T-helper 2 cell treated with Interferon-gamma antibody and Interleukin-4, amounts not matched to agents 5 μg/mL and 100 μg/mL, for 36 hours (primary cell): ENCODE results near the gene GAPT.

ENCODE experiments used
- DNase-seq: peaks from one replicate; pipeline ENCODE4 v3.0.0; 2021; ENCODE audit warnings: low spot score
- H3K27ac Mint-ChIP-seq: one replicate; pipeline ENCODE4 v1.8.0; 2021; ENCODE audit warnings: mild to moderate bottlenecking, mixed read lengths
- H3K27me3 Mint-ChIP-seq: one replicate; pipeline ENCODE4 v1.8.0; 2021; ENCODE audit warnings: low read depth, mixed read lengths
- H3K36me3 Mint-ChIP-seq: one replicate; pipeline ENCODE4 v1.8.0; 2021; ENCODE audit warnings: low read depth, mixed read lengths
- H3K4me1 Mint-ChIP-seq: one replicate; pipeline ENCODE4 v1.8.0; 2021; ENCODE audit warnings: low read depth, mixed read lengths
- H3K4me3 Mint-ChIP-seq: one replicate; pipeline ENCODE4 v1.8.0; 2022; ENCODE audit warnings: mild to moderate bottlenecking, moderate library complexity, mixed read lengths
- H3K9me3 Mint-ChIP-seq: one replicate; pipeline ENCODE4 v1.8.0; 2021; ENCODE audit warnings: mixed read lengths

GAPT gene

DNA sequence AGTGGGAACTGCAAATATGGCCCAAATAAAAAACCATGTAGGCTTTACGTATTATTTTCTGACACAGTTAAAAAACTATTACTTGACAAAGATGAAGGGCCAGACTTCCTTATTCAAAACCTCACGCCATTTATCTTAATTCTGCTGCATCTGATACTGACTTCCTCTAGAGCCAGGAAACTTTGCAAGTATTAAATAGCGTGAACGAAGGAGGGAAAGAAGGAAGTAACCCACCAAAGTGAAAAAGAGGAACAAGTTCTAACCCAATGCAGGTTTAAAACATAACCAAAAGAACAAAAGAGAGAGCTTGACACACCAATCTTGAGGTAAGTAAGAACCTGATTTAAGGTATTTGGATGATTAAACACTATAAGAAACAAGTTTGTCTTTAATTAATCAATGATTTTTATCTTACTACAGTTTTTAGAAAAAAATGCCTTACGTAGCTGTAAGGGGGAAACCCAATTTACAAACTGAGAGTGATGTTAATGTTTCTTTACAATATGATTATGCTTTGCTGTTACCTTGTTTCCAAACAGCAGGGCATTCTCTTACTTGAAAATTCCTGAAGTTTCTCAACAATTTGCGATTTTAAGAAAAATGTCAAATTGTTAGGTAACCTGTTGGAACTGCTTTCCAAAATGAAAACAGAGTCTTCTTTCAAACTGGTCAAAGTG is at the start of gene GAPT:
Gene GAPT (plus strand): TSS at position 220 of the 677 bp plus-strand sequence. CDS start 3,102 bp downstream, outside the sequence.
- H3K27ac Mint-ChIP-seq: no peak within 1 kb of the TSS

DNA sequence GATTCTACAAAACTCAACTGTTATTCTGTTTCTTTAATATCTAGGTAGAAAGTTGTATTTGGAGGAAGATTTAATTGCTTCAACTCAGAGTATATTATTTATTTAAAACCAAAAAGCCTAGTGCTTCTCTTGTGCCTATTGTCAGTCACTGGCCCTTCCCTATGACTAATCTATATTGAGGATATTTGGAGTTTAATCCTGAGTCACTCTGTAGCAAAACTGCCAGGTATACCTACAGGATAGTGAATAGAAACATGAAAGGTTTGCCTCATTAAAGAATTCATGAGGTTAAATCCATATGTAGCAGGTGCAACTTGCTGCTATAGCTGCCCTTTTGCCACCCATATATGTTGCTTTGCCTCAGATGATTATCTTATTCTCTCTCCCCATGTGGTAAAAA is 46.4 kb upstream of the GAPT start:
- H3K4me3 Mint-ChIP-seq: no peak overlapping the region
- no peak overlapping the region for H3K27ac Mint-ChIP-seq
- DNase-seq: no peak
- H3K27me3 Mint-ChIP-seq: peaks cover 1% of the 10 kb centered on the region
- H3K4me1 Mint-ChIP-seq: no peaks in the 10 kb centered on the region
- H3K9me3 Mint-ChIP-seq: no peaks in the 10 kb centered on the region
- no peaks in the 10 kb centered on the region for H3K36me3 Mint-ChIP-seq

More for the DNA sequence above, at the start of gene GAPT:
- Mint-ChIP-seq H3K4me3 (no peak within 1 kb of the TSS), H3K4me1 (no peaks in the 10 kb centered on the region), H3K27me3 (peaks cover 12% of the 10 kb centered on the region), H3K9me3 (no peaks in the 10 kb centered on the region), H3K36me3 (no peaks in the 10 kb centered on the region)
- DNase-seq: no peak

- no peak overlapping the region for H3K27ac Mint-ChIP-seq
- H3K36me3 Mint-ChIP-seq: no peaks in the 10 kb centered on the region
- H3K4me3 Mint-ChIP-seq: no peak overlapping the region
- no peaks in the 10 kb centered on the region for H3K9me3 Mint-ChIP-seq
- H3K4me1 Mint-ChIP-seq: no peaks in the 10 kb centered on the region
- no peak for DNase-seq
- no peaks in the 10 kb centered on the region for H3K27me3 Mint-ChIP-seq
Measured at GRCh38 chr5:58446024-58446423, 45.2 kb upstream of the GAPT start.

DNA sequence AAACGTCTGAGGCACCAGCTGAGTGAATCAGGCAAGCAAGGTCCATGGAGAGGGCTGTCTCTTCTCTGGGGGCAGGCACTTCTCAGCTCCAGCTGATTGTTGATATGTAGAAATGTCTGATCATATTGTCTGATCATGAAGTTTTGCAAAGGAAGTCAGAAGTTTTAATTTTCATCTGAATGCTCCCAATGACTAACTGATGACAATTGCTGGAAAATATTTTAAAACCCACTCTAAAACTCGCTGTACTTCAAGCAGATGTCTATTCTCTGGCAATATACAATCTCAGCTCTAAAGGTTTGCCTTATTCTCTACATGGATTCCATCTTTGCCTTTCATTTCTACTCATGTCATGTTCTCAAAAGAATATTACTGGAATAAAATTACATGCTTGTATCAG is 44.0 kb upstream of the GAPT start:
- H3K4me3 Mint-ChIP-seq: no peak overlapping the region
- DNase-seq: no peak
- peaks cover 4% of the 10 kb centered on the region for H3K27me3 Mint-ChIP-seq
- no peaks in the 10 kb centered on the region for H3K36me3 Mint-ChIP-seq
- H3K9me3 Mint-ChIP-seq: no peaks in the 10 kb centered on the region
- no peaks in the 10 kb centered on the region for H3K4me1 Mint-ChIP-seq
- no peak overlapping the region for H3K27ac Mint-ChIP-seq

GRCh38 chr5:58450018-58450417 is 41.2 kb upstream of the GAPT start:
- no peak for DNase-seq
- Mint-ChIP-seq H3K9me3 (no peaks in the 10 kb centered on the region), H3K36me3 (no peaks in the 10 kb centered on the region), H3K4me1 (no peaks in the 10 kb centered on the region), H3K27ac (no peak overlapping the region), H3K27me3 (peaks cover 9% of the 10 kb centered on the region), H3K4me3 (no peak overlapping the region)

- Mint-ChIP-seq H3K27ac (no peak overlapping the region), H3K4me3 (no peak overlapping the region), H3K4me1 (no peaks in the 10 kb centered on the region), H3K27me3 (peaks cover 9% of the 10 kb centered on the region), H3K9me3 (no peaks in the 10 kb centered on the region), H3K36me3 (no peaks in the 10 kb centered on the region)
- no peak for DNase-seq
Measured at GRCh38 chr5:58450811-58451629, 40.2 kb upstream of the GAPT start.

DNA sequence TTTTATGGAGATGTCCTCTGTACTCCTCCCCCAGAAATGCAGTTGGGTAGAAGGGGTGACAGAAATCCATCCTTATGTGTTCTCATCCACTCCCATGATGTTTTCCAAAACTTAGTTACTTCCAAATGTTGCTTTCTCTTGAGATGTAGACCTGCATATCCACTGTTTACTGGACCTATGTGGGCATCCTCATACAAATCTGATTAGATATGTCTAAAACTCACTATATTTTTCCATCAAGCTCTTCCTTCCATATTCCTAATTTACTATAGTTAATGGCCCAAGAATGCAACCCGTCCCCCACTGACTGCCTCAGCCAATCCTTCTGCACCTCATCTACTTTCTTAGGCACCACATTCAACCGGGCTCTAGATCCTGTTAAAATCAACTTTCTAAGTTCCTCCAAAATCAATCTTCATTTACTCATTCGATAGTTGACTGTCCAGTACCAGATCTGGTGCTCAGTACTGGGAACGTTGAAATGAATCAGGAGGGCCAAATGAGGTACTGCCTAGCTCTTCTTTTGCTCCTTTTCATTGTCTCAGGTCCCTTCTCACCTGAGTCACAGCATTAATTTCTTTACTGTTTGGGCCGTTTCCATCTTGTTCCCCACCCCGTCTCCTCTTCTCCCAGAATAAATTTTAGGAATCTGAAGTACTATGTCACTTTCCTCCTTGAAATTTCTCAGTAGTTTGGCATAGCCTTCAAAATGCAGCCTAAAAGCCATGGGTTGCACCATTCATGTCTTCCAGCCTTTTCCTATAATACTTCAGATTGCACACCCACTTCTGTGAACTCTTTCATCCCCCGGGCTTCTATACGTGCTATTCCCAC is 39.3 kb upstream of the GAPT start:
- Mint-ChIP-seq H3K4me3 (no peak overlapping the region), H3K27me3 (peaks cover 9% of the 10 kb centered on the region), H3K27ac (no peak overlapping the region), H3K9me3 (no peaks in the 10 kb centered on the region), H3K36me3 (no peaks in the 10 kb centered on the region), H3K4me1 (no peaks in the 10 kb centered on the region)
- no peak for DNase-seq

- H3K9me3 Mint-ChIP-seq: no peaks in the 10 kb centered on the region
- DNase-seq: no peak
- no peak overlapping the region for H3K4me3 Mint-ChIP-seq
- H3K27me3 Mint-ChIP-seq: peaks cover 12% of the 10 kb centered on the region
- H3K36me3 Mint-ChIP-seq: no peaks in the 10 kb centered on the region
- H3K27ac Mint-ChIP-seq: no peak overlapping the region
- H3K4me1 Mint-ChIP-seq: no peaks in the 10 kb centered on the region
Measured at GRCh38 chr5:58452566-58453258, 38.5 kb upstream of the GAPT start.

GRCh38 chr5:58453306-58453705 is 37.9 kb upstream of the GAPT start:
- Mint-ChIP-seq H3K4me1 (peaks cover 3% of the 10 kb centered on the region), H3K4me3 (no peak overlapping the region), H3K36me3 (no peaks in the 10 kb centered on the region), H3K27me3 (peaks cover 17% of the 10 kb centered on the region), H3K9me3 (no peaks in the 10 kb centered on the region), H3K27ac (no peak overlapping the region)
- no peak for DNase-seq

GRCh38 chr5:58454025-58454424 is 37.2 kb upstream of the GAPT start:
- no peak overlapping the region for H3K4me3 Mint-ChIP-seq
- H3K9me3 Mint-ChIP-seq: no peaks in the 10 kb centered on the region
- peaks cover 7% of the 10 kb centered on the region for H3K4me1 Mint-ChIP-seq
- DNase-seq: no peak
- peaks cover 25% of the 10 kb centered on the region for H3K27me3 Mint-ChIP-seq
- H3K36me3 Mint-ChIP-seq: no peaks in the 10 kb centered on the region
- H3K27ac Mint-ChIP-seq: no peak overlapping the region

GRCh38 chr5:58455066-58455465 is 36.2 kb upstream of the GAPT start:
- Mint-ChIP-seq H3K9me3 (no peaks in the 10 kb centered on the region), H3K36me3 (no peaks in the 10 kb centered on the region), H3K4me1 (peaks cover 10% of the 10 kb centered on the region), H3K4me3 (no peak overlapping the region), H3K27ac (no peak overlapping the region), H3K27me3 (peaks cover 31% of the 10 kb centered on the region)
- DNase-seq: no peak

DNA sequence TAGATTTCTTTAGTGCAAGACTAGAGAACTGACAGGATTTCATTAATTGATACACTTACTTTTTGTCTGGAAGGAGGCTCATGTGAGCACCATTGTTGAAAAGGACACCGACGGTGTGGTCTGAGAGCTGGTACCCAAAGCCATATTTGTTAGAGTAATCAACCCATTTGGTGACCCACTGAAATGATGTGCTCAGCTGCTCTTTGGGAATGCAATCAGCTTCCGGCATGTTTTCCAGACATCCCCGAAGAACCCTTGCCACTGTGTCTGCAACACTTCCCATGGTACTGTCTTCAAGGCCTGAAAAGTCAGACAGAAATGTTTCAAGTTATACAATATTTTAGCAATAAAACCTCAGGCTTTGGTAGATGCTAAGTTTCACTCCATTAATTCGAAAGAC is 35.8 kb upstream of the GAPT start:
- H3K4me3 Mint-ChIP-seq: no peak overlapping the region
- peaks cover 31% of the 10 kb centered on the region for H3K27me3 Mint-ChIP-seq
- no peaks in the 10 kb centered on the region for H3K36me3 Mint-ChIP-seq
- no peak for DNase-seq
- no peak overlapping the region for H3K27ac Mint-ChIP-seq
- no peaks in the 10 kb centered on the region for H3K9me3 Mint-ChIP-seq
- peaks cover 10% of the 10 kb centered on the region for H3K4me1 Mint-ChIP-seq

DNA sequence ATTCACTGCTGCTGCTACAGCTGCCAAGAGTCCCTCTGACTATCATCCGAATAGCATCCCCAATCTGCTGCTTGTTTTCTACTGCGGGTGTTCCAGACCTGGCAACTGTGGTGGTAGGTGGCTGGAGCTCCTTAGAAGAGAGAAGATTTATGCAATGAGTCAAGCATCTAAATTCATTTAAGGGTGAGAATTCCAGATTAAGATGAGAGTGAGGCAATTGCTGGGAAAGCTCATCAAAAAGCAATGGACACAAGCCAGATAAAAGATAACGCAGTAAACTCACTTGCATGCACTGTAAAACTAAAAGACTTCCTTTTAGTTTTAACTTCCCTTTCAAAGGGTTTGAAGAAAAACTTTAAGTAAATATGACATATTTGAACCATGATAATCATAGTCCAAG is 35.2 kb upstream of the GAPT start:
- Mint-ChIP-seq H3K4me3 (no peak overlapping the region), H3K27me3 (peaks cover 31% of the 10 kb centered on the region), H3K36me3 (no peaks in the 10 kb centered on the region), H3K4me1 (peaks cover 14% of the 10 kb centered on the region), H3K9me3 (no peaks in the 10 kb centered on the region), H3K27ac (no peak overlapping the region)
- no peak for DNase-seq
